Measurements from ENCODE around the gene SLAMF1.

The SLAMF1 gene

GRCh38 chr1:160619742-160620277, 27.0 kb downstream of the SLAMF1 start:
- H3K36me3 ChIP-seq (replicated peaks): no peaks in the 10 kb centered on the region
- H3K4me3 ChIP-seq: no peak overlapping the region
- in situ Hi-C loops (cut with MboI; ENCODE audit: low sequenced_read_pairs): no loop called here
- no peak for DNase-seq (ENCODE audit: low spot score in 2 of 2)
- no peaks in the 10 kb centered on the region for H3K9me3 ChIP-seq
- H3K27me3 ChIP-seq (ENCODE audit: low read depth): peaks cover under 1% of the 10 kb centered on the region; the same call in 1 of the 2 replicates
- peaks cover 9% of the 10 kb centered on the region for H3K4me1 ChIP-seq

DNA sequence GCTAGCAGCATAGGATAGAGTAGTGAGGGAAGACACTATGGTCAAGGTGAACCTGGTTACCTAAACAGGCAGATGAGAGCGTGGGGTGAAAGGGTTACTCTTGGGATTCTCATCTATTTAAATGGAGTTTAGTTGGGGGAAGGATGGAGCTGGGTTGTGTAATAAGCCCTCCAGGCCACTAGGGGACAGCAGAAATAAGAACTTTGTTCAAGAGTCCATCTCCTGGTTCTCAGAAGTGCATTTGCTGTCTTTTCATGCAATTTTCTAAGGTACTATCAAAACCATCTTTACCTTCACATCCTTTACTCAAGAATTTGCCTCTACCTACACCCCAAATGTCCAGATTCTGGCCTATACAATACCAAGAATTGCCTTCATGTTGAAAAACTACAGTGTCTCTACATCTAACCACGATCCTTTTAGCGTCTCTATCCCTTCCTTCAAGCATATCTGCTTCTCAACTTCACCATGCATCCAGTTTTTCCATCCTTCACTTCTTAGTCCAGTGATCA, 28.0 kb downstream of the SLAMF1 start:
- Histone ChIP-seq H3K4me1 (no peaks in the 10 kb centered on the region), H3K9me3 (no peaks in the 10 kb centered on the region), H3K27me3 (ENCODE audit: low read depth) (peaks cover 3% of the 10 kb centered on the region; the same call in 1 of the 2 replicates), H3K4me3 (no peak overlapping the region), H3K36me3 (replicated peaks) (no peaks in the 10 kb centered on the region)
- in situ Hi-C loops (cut with MboI; ENCODE audit: low sequenced_read_pairs): no loop called here
- peak in 1 of 2 experiments; percentile 30 for DNase-seq (ENCODE audit: low spot score in 2 of 2)

DNA sequence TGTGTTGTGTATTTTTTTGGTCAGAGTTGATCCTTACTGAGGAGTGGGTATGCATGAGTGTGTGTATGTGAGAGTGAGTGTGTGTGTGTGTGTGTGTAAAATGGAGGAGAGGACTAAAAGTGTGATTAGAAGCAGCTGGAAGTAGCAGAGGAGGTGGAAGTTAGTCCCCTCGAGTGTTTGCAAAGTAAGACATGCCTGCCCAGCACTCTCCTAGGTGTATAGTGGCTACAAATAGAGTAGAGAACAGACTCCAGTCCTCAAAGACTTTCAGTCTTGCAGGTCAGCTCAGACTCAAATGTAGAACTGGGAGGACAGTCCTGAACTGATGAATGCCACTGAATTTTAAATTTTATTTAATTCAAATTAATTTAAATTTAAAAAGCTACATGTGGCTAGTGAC, 28.5 kb downstream of the SLAMF1 start:
- in situ Hi-C loops (cut with MboI; ENCODE audit: low sequenced_read_pairs): no loop called here
- H3K36me3 ChIP-seq (replicated peaks): no peaks in the 10 kb centered on the region
- H3K9me3 ChIP-seq: no peaks in the 10 kb centered on the region
- DNase-seq (ENCODE audit: low spot score in 2 of 2): no peak
- no peaks in the 10 kb centered on the region for H3K4me1 ChIP-seq
- H3K27me3 ChIP-seq (ENCODE audit: low read depth): peaks cover 3% of the 10 kb centered on the region
- H3K4me3 ChIP-seq: no peak overlapping the region

DNA sequence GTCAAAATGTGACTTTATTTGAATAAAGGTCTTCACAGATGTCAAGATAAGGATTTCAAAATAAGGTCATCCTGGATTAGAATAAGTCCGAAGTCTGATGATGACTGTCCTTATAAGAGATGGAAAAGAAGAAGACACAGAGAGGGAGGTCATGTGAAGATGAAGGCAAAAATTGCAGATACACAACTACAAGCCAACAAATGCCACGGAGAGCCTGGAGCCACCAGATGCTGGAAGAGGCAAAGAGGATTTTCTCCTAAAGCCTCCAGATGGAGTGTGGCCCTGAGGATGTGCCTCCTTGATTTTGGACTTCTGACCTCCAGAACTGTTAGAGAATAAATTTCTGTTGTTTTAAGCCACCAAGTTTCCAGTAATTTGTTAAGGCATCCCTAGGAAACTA, 31.2 kb downstream of the SLAMF1 start:
- no peak for DNase-seq (ENCODE audit: low spot score in 2 of 2)
- H3K4me1 ChIP-seq: no peaks in the 10 kb centered on the region
- in situ Hi-C loops (cut with MboI; ENCODE audit: low sequenced_read_pairs): no loop called here
- H3K36me3 ChIP-seq (replicated peaks): no peaks in the 10 kb centered on the region
- H3K4me3 ChIP-seq: no peak overlapping the region
- no peaks in the 10 kb centered on the region for H3K9me3 ChIP-seq
- H3K27me3 ChIP-seq (ENCODE audit: low read depth): peaks cover 11% of the 10 kb centered on the region

GRCh38 chr1:160614410-160614809, 32.4 kb downstream of the SLAMF1 start:
- no peak for DNase-seq (ENCODE audit: low spot score in 2 of 2)
- in situ Hi-C loops (cut with MboI; ENCODE audit: low sequenced_read_pairs): no loop called here
- Histone ChIP-seq H3K27me3 (ENCODE audit: low read depth) (peaks cover 13% of the 10 kb centered on the region), H3K9me3 (no peaks in the 10 kb centered on the region), H3K4me3 (no peak overlapping the region), H3K36me3 (replicated peaks) (no peaks in the 10 kb centered on the region), H3K4me1 (no peaks in the 10 kb centered on the region)

- Histone ChIP-seq H3K36me3 (replicated peaks) (no peaks in the 10 kb centered on the region), H3K9me3 (no peaks in the 10 kb centered on the region), H3K27me3 (ENCODE audit: low read depth) (peaks cover 15% of the 10 kb centered on the region), H3K4me3 (no peak overlapping the region), H3K4me1 (no peaks in the 10 kb centered on the region)
- no peak for DNase-seq (ENCODE audit: low spot score in 2 of 2)
- in situ Hi-C loops (cut with MboI; ENCODE audit: low sequenced_read_pairs): no loop called here
These were observed 34.1 kb downstream of the SLAMF1 start for GRCh38 chr1:160612613-160613218.

DNA sequence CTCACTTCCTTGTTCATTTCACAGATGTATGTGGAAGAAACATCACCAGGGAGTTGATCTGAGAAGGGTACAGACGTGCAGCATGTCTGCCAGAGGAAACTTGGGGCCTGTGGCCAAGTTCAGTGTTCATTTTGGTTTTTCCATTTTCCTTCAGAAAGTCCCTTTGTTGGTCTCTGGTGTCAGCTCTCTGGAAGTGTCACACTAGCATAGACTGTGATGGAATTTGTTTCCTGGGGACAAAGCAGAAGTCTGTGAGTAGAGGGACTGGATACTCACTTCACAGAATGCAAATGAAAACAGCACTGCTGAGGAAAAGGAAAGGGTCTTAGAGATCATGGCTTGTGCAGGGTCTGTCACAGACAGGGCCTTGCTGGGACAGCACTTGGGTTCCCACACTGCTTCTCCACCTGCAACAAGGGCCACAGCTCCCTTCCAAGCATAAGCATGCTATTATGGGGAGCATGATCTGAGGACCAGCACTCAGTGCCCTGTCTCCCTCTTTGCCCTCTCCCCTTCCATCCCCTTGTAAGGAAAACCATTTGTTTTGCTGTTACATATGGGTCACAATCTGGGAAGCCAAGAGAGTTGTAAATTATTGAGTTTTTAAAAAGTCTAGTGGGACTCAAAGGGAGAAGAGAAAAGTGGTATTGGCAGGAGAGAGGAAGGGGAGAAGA, 36.1 kb downstream of the SLAMF1 start:
- Histone ChIP-seq H3K27me3 (ENCODE audit: low read depth) (peaks cover 15% of the 10 kb centered on the region), H3K4me3 (no peak overlapping the region), H3K36me3 (replicated peaks) (no peaks in the 10 kb centered on the region), H3K9me3 (no peaks in the 10 kb centered on the region), H3K4me1 (no peaks in the 10 kb centered on the region)
- no peak for DNase-seq (ENCODE audit: low spot score in 2 of 2)
- in situ Hi-C loops (cut with MboI; ENCODE audit: low sequenced_read_pairs): no loop called here

- in situ Hi-C loops (cut with MboI; ENCODE audit: low sequenced_read_pairs): no loop called here
- no peaks in the 10 kb centered on the region for H3K9me3 ChIP-seq
- peaks cover 11% of the 10 kb centered on the region for H3K27me3 ChIP-seq (ENCODE audit: low read depth)
- DNase-seq (ENCODE audit: low spot score in 2 of 2): no peak
- no peaks in the 10 kb centered on the region for H3K4me1 ChIP-seq
- H3K4me3 ChIP-seq: no peak overlapping the region
- H3K36me3 ChIP-seq (replicated peaks): no peaks in the 10 kb centered on the region
These were observed 37.9 kb downstream of the SLAMF1 start for GRCh38 chr1:160608941-160609340.

DNA sequence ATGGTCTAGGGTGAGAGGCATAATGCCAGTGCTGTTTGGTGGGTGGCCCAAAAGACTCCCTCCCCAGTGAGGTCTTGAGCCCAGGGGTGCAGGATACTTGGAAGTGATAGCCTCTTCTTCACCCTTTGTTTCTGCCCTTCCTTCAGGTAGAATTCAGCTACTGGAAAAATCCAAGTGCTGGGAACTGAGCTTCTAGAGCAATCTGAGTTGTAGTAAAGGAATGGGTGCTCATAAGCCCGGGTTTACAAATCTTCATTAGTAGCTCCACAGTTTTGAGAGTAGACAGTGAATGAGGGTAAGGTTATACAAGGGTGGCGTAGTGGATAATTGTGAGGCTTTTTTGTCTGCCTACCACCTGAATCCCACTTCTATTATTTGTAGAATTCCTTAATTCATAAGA, 38.3 kb downstream of the SLAMF1 start:
- in situ Hi-C loops (cut with MboI; ENCODE audit: low sequenced_read_pairs): no loop called here
- no peak for DNase-seq (ENCODE audit: low spot score in 2 of 2)
- H3K9me3 ChIP-seq: no peaks in the 10 kb centered on the region
- no peak overlapping the region for H3K4me3 ChIP-seq
- no peaks in the 10 kb centered on the region for H3K36me3 ChIP-seq (replicated peaks)
- H3K4me1 ChIP-seq: no peaks in the 10 kb centered on the region
- H3K27me3 ChIP-seq (ENCODE audit: low read depth): peaks cover 11% of the 10 kb centered on the region

- Histone ChIP-seq H3K27me3 (ENCODE audit: low read depth) (peaks cover 11% of the 10 kb centered on the region), H3K4me3 (no peak overlapping the region), H3K36me3 (replicated peaks) (no peaks in the 10 kb centered on the region), H3K9me3 (no peaks in the 10 kb centered on the region), H3K4me1 (no peaks in the 10 kb centered on the region)
- in situ Hi-C loops (cut with MboI; ENCODE audit: low sequenced_read_pairs): no loop called here
- DNase-seq (ENCODE audit: low spot score in 2 of 2): no peak
These were observed 38.8 kb downstream of the SLAMF1 start for GRCh38 chr1:160608057-160608456.

- no peak for DNase-seq (ENCODE audit: low spot score in 2 of 2)
- Histone ChIP-seq H3K27me3 (ENCODE audit: low read depth) (peaks cover 11% of the 10 kb centered on the region), H3K4me3 (no peak overlapping the region), H3K4me1 (no peaks in the 10 kb centered on the region), H3K9me3 (no peaks in the 10 kb centered on the region), H3K36me3 (replicated peaks) (no peaks in the 10 kb centered on the region)
- in situ Hi-C loops (cut with MboI; ENCODE audit: low sequenced_read_pairs): no loop called here
These were observed 39.2 kb downstream of the SLAMF1 start for GRCh38 chr1:160607672-160608032.

- Histone ChIP-seq H3K36me3 (replicated peaks) (no peaks in the 10 kb centered on the region), H3K4me3 (no peak overlapping the region), H3K27me3 (ENCODE audit: low read depth) (peaks cover 11% of the 10 kb centered on the region), H3K9me3 (no peaks in the 10 kb centered on the region), H3K4me1 (no peaks in the 10 kb centered on the region)
- in situ Hi-C loops (cut with MboI; ENCODE audit: low sequenced_read_pairs): no loop called here
- DNase-seq (ENCODE audit: low spot score in 2 of 2): peak; percentile 34 to 54
These were observed 39.7 kb downstream of the SLAMF1 start for GRCh38 chr1:160607011-160607671.

DNA sequence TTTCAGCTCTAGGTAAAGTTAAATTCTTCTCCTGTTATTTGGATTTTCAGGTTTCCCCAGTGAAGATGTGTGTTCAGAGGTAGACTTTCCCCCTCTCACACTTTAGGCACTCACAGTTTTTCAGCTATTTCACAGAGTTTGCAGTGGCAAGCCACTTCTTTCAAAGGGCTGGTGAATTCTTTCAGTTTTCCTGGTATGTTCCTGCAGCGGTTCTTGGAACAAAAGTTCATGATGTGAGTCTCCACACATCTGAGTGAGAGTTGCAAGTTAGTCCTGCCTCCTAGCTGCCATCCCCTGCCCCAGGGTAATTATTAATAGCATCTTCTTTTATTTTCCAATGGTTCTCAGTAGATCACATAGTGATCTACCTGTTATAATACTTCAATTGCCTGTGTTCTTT, 40.2 kb downstream of the SLAMF1 start:
- Histone ChIP-seq H3K4me1 (no peaks in the 10 kb centered on the region), H3K4me3 (no peak overlapping the region), H3K9me3 (no peaks in the 10 kb centered on the region), H3K27me3 (ENCODE audit: low read depth) (peaks cover 9% of the 10 kb centered on the region; the same call in 1 of the 2 replicates), H3K36me3 (replicated peaks) (no peaks in the 10 kb centered on the region)
- DNase-seq (ENCODE audit: low spot score in 2 of 2): no peak
- in situ Hi-C loops (cut with MboI; ENCODE audit: low sequenced_read_pairs): no loop called here

Data from HAP-1 (cell line).